T-helper 1 cell (primary cell): ENCODE results near the gene IDI2.
"Not testable (repeated sequence)": the region's sequence is repeated elsewhere in the genome, so short reads cannot be mapped to it uniquely, and the experiment has no call there.

Experiments used
- DNase-seq, 5 donors: peaks; one replicate each; pipeline ENCODE4 v3.0.0-alpha.2; 2012 to 2020

IDI2 gene

DNA sequence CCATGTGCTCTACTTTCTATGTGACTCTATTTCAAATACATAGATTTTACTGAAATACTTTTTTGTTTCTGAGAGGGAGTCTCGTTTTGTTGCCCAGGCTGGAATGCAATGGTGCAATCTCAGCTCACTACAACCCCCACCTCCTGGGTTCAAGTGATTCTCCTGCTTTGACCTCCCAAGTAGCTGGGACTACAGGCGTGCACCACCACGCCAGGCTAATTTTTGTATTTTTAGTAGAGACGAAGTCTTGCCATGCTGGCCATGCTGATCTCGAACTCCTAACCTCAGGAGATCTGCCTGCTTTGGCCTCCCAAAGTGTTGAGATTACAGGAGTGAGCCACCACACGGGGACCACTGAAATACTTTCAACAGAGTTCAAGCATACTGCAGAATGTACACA is 19.8 kb upstream of the IDI2 start:
- no peak for DNase-seq

DNA sequence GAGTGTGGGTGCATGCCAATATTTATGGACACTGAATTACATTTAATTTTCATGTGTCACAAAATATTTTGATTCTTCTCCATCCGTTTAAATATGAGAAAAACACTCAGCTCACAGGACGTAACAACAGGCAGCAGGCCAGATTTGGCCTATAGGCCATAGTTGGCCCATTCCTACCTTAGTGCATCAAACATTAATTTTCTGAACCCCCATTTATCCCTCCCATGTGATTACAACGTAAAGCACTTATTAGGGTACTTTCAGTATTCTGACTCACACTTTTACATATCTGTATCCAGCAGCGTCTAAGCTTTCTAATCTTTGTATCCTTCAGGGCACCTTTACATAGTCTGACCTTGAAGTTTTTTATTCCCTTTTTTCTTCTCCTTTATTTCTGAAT is 19.3 kb upstream of the IDI2 start:
- DNase-seq, result no peak

DNA sequence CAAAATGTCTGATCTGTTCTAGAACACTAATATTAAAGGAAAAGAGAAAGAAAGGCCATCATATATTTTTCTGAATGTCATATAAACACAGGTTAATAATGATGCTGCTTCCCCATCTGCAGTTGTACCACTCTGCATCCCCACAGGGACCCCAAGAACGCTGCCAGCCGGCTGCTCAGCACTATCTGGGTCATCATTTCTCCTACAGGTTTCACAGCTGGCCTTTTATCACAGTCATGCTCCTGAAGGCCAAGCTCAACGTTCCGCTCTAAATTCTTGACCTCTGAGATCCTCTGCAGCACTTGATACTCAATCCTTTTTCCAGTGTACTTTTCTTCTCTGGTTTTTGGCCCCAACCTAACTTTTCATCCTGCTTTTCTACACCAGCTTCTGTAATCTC is 18.5 kb upstream of the IDI2 start:
- DNase-seq, result no peak

DNA sequence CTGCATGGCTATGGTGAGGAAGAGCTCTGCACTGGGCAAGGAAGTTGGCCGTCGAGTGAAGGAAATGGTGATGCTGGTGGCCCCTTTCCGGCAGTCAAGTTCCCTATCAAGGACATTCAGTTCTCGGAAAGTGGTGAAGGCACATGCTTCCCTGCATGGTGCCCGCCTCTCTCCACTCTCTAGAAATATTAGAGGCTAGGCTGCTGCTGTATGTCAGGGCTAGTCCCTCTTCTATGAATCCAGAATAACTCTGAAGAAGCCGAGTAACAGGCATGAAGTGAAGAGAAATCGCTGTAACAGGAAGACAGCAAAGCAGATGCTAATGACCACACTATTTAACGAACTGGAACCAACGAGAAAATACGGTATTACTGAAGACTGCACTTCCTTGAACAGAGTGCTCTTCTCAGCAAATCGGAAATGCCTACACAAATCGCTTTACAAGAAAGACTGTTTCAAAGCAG is 17.9 kb upstream of the IDI2 start:
- DNase-seq, result peak in 1 of 5 donors; percentile 80

- DNase-seq, result no peak
Observed at GRCh38 chr10:1041514-1041913, 15.9 kb upstream of the IDI2 start.

- DNase-seq, result no peak
Observed at GRCh38 chr10:1040133-1040532, 14.5 kb upstream of the IDI2 start.

- not testable (repeated sequence) for DNase-seq
Observed at GRCh38 chr10:1038769-1039168, 13.1 kb upstream of the IDI2 start.

- DNase-seq, result no peak
Observed at GRCh38 chr10:1037098-1037497, 11.4 kb upstream of the IDI2 start.

DNA sequence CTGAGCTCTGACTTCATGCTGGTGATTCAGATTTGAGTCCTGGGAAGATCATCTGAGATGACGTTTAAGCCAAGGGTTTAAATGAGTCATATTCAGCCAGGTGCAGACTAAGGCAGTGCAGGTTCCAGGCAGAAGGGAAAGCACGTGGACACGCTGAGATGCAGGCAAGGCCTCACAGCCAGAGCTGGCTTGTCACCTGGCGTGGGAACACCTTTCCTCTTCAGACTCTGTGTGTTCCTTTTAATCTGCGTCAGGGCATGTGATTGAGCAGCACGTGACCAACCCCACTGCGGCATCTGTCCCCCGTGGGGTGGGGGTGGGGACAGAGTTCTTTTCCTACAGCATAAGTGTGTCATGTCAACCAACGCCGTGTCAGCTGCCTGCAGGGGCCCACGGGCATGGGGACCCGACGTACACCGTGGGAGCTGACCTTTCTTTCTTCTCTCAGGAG is 10.7 kb upstream of the IDI2 start:
- DNase-seq, result peak in 1 of 5 donors; percentile 46

- no peak for DNase-seq
Observed at GRCh38 chr10:1035201-1035600, 9.5 kb upstream of the IDI2 start.

DNA sequence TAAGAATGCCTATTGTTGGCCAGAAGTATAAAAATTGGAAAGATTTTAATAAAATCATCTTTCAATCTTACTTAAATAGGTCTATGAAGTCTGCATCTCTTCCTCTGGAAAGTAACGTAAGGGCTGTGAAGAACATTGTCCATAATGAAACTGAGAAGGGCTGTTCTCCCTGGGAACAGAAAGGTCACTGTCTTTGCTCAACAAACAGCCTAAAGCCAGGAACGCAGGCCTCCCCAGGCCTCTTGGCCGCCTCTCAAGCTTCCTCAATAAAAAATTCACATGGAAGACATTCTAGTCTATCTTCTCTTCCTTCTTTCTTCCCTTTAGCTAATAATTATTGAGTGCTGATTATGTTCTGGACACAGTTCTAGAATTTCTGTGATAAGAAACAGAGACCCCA is 9.1 kb upstream of the IDI2 start:
- no peak for DNase-seq

DNA sequence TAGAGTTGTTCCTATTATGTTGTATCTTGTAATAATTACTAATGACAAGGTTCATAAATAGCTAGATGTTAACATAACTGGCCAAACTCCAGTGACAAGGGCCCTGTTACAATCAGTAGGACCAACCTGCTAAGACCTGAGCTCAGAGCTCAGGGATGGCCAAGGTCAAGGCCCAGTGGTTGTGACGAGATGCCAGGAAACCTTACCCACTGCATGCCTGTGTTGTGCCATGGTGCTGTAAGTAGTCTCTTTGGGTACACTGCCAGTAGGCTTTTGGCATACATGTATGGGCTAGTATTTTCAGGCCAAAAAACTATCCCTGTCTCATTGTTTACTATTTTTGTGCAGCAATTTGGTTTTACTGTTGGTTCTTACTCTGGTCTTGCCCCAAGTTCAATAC is 7.9 kb upstream of the IDI2 start:
- no peak for DNase-seq

- DNase-seq, result no peak
Observed at GRCh38 chr10:1029838-1030237, 4.2 kb upstream of the IDI2 start.

DNA sequence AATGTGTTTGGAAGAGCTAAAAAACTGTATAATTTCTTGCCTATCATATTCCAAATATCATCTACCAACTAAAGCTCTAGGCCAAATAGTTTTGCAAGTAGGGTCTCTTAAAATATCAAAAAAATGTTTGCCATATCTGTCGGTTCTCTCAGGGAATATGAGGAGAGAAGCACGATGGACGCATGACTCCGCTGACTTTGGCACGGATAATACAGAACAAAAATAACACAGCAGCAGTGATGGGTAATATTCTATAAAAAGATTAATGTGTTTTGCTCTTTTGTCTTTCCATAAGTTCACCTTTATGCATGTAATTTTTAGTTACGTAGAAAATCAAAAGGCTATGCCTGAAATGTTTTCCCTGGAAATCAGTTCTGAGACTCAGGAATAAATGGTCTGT is 919 bp upstream of the IDI2 start:
- no peak for DNase-seq

- no peak for DNase-seq
Observed at GRCh38 chr10:1024103-1024502, 1.6 kb downstream of the IDI2 start.

- DNase-seq, result no peak
Observed at GRCh38 chr10:1022413-1022812, 3.2 kb downstream of the IDI2 start.

GRCh38 chr10:1020958-1021357 is 4.7 kb downstream of the IDI2 start:
- DNase-seq, result no peak

GRCh38 chr10:1020460-1020859 is 5.2 kb downstream of the IDI2 start:
- no peak for DNase-seq

- DNase-seq, result no peak
Observed at GRCh38 chr10:1019362-1019761, 6.3 kb downstream of the IDI2 start.

- DNase-seq, result no peak
Observed at GRCh38 chr10:1015688-1016087, 10.0 kb downstream of the IDI2 start.

DNA sequence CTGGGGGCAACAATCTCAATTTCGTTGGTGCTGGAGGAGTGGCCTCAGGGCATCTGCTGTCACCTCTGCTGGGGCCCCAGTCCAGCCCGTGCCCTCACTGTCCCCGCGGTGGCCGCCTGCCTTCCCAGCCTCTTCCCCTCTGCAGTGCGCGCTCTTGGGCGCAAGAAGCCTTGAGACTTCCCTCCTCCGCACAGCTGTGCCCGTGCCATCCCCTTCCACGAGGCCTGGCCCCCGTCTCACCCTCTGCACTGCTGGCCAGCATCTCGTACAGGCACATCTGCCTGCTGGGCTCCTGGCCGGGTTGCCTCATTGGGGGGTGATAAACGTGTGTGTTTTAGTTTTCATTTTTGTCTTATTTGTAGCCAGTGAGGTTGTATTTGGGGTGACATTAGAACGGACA is 14.0 kb downstream of the IDI2 start:
- DNase-seq, result no peak

DNA sequence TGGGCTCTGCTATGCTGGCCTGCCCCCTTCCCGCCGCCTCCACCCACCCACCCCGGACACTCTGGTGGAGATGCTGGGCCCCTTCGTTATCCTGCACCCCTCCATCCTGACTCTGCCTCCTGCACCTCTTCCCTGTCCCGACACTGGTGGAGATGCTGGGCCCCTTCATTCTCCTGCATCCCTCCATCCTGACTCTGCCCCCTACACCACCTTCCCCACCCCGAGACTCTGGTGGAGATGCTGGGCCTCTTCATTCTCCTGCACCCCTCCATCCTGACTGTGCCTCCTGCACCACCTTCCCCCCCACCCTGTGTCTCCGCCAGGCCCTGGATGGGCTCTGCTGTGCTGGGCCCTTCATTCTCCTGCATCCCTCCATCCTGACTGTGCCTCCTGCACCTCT is 15.0 kb downstream of the IDI2 start:
- DNase-seq, result no peak

DNA sequence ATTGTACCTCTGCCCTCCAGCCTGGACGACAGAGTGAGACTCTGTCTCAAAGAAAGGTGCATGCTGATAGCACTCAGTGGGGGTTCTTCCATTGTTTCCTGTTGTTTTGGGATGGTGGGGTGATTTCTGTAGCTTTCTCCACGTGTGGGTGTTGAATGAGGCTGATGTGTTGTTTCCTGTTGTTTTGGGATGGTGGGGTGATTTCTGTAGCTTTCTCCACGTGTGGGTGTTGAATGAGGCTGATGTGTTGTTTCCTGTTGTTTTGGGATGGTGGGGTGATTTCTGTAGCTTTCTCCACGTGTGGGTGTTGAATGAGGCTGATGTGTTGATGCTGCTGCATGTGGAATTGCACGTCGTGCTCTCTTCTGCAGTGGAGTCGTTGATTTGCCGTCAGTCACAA is 15.7 kb downstream of the IDI2 start:
- not testable (repeated sequence) for DNase-seq

- no peak for DNase-seq
Observed at GRCh38 chr10:1009071-1009494, 16.6 kb downstream of the IDI2 start.

DNA sequence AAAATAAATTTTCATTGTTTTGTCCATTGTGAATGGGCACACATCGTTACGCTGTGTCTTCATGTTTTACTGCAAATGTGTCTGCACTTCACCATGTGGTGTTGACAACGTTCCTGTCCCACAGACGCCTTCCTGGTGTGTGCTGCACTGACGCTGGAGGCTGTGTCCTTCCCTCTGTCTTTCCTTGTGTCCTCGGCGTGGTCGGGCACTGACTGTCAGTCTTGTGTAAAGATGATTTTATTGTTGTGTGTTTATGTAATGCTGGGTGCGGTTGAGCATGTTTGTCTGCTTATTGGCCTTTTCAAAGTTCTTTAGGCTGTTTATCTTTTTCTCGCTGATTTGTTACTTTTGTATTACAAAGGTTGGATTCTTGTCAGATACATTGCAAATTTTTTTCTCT is 18.1 kb downstream of the IDI2 start:
- no peak for DNase-seq

DNA sequence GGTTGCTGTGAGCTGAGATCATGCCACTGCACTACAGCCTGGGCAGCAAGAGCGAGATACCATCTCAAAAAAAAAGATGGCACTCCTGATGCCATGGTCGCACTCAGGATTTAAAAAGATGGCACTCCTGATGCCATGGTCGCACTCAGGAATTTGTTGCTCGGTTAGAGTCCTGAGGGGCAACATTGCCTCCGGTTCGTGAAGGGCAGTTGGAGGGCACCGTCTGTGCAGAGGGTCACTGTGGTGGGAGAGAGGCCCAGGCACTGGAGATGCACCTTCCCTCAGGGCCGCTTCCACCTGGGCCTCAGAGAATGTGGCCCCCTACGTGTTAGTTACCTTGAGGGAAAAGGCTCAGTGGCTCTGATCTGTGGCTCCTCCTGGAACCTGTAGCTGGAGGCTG is 19.1 kb downstream of the IDI2 start:
- no peak for DNase-seq
